Measurements from ENCODE around the gene FAM111A. TPM values are rescaled to one million over a fixed set of nuclear protein-coding genes. Genes with fewer than 3 reads are reported as not detected.
A peak's percentile ranks its signal among the peaks of the same experiment; 100 is the strongest.

FAM111A gene
- total RNA-seq, 6 donors from 2014 or later, result 29.9 to 78.6 (median 53.8) TPM

- Histone ChIP-seq H3K36me3 (no peaks in the 10 kb centered on the region), H3K9me3 (no peaks in the 10 kb centered on the region), H3K27ac (peak within 1 kb of the TSS; percentile 71 to 87 (median 82)), H3K4me3 (peak within 1 kb of the TSS; percentile 29 to 89 (median 82)), H3K27me3 (no peaks in the 10 kb centered on the region), H3K4me1 (peaks cover 26 to 39% (median 30%) of the 10 kb centered on the region in 4 donors)
- 0 to 1% methylated on average over 36 to 38 of the region's 64 CpGs for WGBS, 2 donors
- DNase-seq (peak; percentile 95 to 97), ATAC-seq (ENCODE audit: low FRiP score in 2 of 2) (peak; percentile 96 to 97)
- TF ChIP-seq EP300 (IDR thresholded peaks at IDR 0.05) (no peak), POLR2AphosphoS5 (IDR thresholded peaks at IDR 0.05) (peak; percentile 11 to 29), POLR2A (IDR thresholded peaks at IDR 0.05) (peak in 1 of 4 donors; percentile 47), CTCF (IDR thresholded peaks at IDR 0.05) (peak; percentile 86 to 96 (median 95))
Observed at GRCh38 chr11:59171508-59172322, 29.1 kb downstream of the FAM111A start, which contains the start of gene DTX4. Gene DTX4 (plus strand): TSS chr11:59172132. CDS start chr11:59172596, 464 bp downstream.

- no peaks in the 10 kb centered on the region for H3K9me3 ChIP-seq
- peak overlapping the region; percentile 71 to 87 (median 82) for H3K27ac ChIP-seq
- WGBS, 2 donors, result 0 to 5% methylated on average over 4 to 32 of the region's 70 CpGs
- H3K4me1 ChIP-seq, result peaks cover 26 to 39% (median 31%) of the 10 kb centered on the region in 4 donors
- H3K4me3 ChIP-seq, result peak overlapping the region; percentile 29 to 89 (median 82)
- H3K36me3 ChIP-seq, result no peaks in the 10 kb centered on the region
- TF ChIP-seq CTCF (IDR thresholded peaks at IDR 0.05) (no peak), POLR2AphosphoS5 (IDR thresholded peaks at IDR 0.05) (no peak), EP300 (IDR thresholded peaks at IDR 0.05) (no peak), POLR2A (IDR thresholded peaks at IDR 0.05) (no peak)
- peak; percentile 59 to 88 for DNase-seq
- ATAC-seq (ENCODE audit: low FRiP score in 2 of 2), result peak in 1 of 2 donors; percentile 47
- no peaks in the 10 kb centered on the region for H3K27me3 ChIP-seq
Observed at GRCh38 chr11:59172345-59173079, 29.9 kb downstream of the FAM111A start.

- Histone ChIP-seq H3K27me3 (no peaks in the 10 kb centered on the region), H3K4me3 (peak overlapping the region; percentile 29 to 89 (median 82)), H3K36me3 (no peaks in the 10 kb centered on the region), H3K4me1 (peaks cover 31 to 39% (median 32%) of the 10 kb centered on the region in 4 donors), H3K27ac (peak overlapping the region; percentile 71 to 87 (median 82)), H3K9me3 (no peaks in the 10 kb centered on the region)
- WGBS, 2 donors, result 10 to 36% methylated on average over 15 to 37 of the region's 37 CpGs
- peak; percentile 6 to 48 for TF ChIP-seq POLR2AphosphoS5 (IDR thresholded peaks at IDR 0.05)
- TF ChIP-seq POLR2A (IDR thresholded peaks at IDR 0.05), result peak in 1 of 4 donors; percentile 33
- no peak for TF ChIP-seq EP300 (IDR thresholded peaks at IDR 0.05)
- TF ChIP-seq CTCF (IDR thresholded peaks at IDR 0.05), result no peak
- peak; percentile 27 to 61 for ATAC-seq (ENCODE audit: low FRiP score in 2 of 2)
- DNase-seq, result peak; percentile 58 to 84
Observed at GRCh38 chr11:59173080-59173963, 30.7 kb downstream of the FAM111A start.

GRCh38 chr11:59173964-59174663, 31.5 kb downstream of the FAM111A start:
- 42 to 52% methylated on average over 7 of the region's 7 CpGs for WGBS, 2 donors
- DNase-seq, result peak in 1 of 2 donors; percentile 86
- no peaks in the 10 kb centered on the region for H3K36me3 ChIP-seq

More at GRCh38 chr11:59173964-59174663, 31.5 kb downstream of the FAM111A start:
- peak; percentile 5 to 81 for ATAC-seq (ENCODE audit: low FRiP score in 2 of 2)
- no peaks in the 10 kb centered on the region for H3K9me3 ChIP-seq
- peak overlapping the region in 3 of 4 donors; percentile 77 to 89 (median 86) for H3K4me3 ChIP-seq
- peaks cover 32 to 39% (median 35%) of the 10 kb centered on the region in 4 donors for H3K4me1 ChIP-seq
- TF ChIP-seq POLR2AphosphoS5 (IDR thresholded peaks at IDR 0.05) (peak; percentile 23 to 49), EP300 (IDR thresholded peaks at IDR 0.05) (peak in 1 of 4 donors; percentile 70), POLR2A (IDR thresholded peaks at IDR 0.05) (peak in 2 of 4 donors; percentile 10 to 45), CTCF (IDR thresholded peaks at IDR 0.05) (no peak)
- H3K27ac ChIP-seq, result peak overlapping the region; percentile 71 to 87 (median 82)
- no peaks in the 10 kb centered on the region for H3K27me3 ChIP-seq

Data from upper lobe of left lung (tissue), 6 donors.